ENCODE measurements around the gene FDX2. TPM values are rescaled to one million over a fixed set of nuclear protein-coding genes. Genes with fewer than 3 reads are reported as not detected.

FDX2 gene
- total and polyA plus RNA-seq, 2 experiments from 2014 or later: 28.9 to 70.9 TPM

GRCh38 chr19:10260141-10260584 is 55.7 kb downstream of the FDX2 start:
- Histone ChIP-seq H3K4me3 (no peak overlapping the region), H3K9me3 (ENCODE audit: low read depth) (no peaks in the 10 kb centered on the region), H3K36me3 (peaks cover 16% of the 10 kb centered on the region), H3K27ac (no peak overlapping the region), H3K27me3 (no peaks in the 10 kb centered on the region), H3K4me1 (ENCODE audit: low read depth) (no peaks in the 10 kb centered on the region)
- TF ChIP-seq CTCF (IDR thresholded peaks at IDR 0.05; ENCODE audit: low read depth, low read length): no peak
- no peak for DNase-seq (ENCODE audit: low read depth in 1 of 2, low spot score in 1 of 2)

Other genes starting within 250 kb of the FDX2 start
- 3.4 and 7.8 TPM in 2 replicates for gene SHFL, start 229.7 kb downstream of the FDX2 start, total RNA-seq
- gene SHFL, start 229.7 kb downstream of the FDX2 start, polyA plus RNA-seq: 2.2 and 4.8 TPM in 2 replicates
- 0.51 and 0.88 TPM in 2 replicates for gene ANGPTL6, start 213.3 kb downstream of the FDX2 start, total RNA-seq
- gene ANGPTL6, start 213.3 kb downstream of the FDX2 start, polyA plus RNA-seq: 0.62 and 0.75 TPM in 2 replicates
- 51.0 and 67.3 TPM in 2 replicates for gene PPAN, start 209.7 kb downstream of the FDX2 start, total RNA-seq
- gene PPAN, start 209.7 kb downstream of the FDX2 start, polyA plus RNA-seq: 42.9 and 47.1 TPM in 2 replicates
- gene P2RY11, start 204.3 kb downstream of the FDX2 start, total RNA-seq: 13.7 and 19.4 TPM in 2 replicates
- 13.1 and 14.1 TPM in 2 replicates for gene P2RY11, start 204.3 kb downstream of the FDX2 start, polyA plus RNA-seq
- gene EIF3G, start 196.1 kb downstream of the FDX2 start, total RNA-seq: 353 and 384 TPM in 2 replicates
- gene EIF3G, start 196.1 kb downstream of the FDX2 start, polyA plus RNA-seq: 206 and 223 TPM in 2 replicates
- gene DNMT1, start 121.1 kb downstream of the FDX2 start, total RNA-seq: 78.2 and 100 TPM in 2 replicates
- gene DNMT1, start 121.1 kb downstream of the FDX2 start, polyA plus RNA-seq: 106 TPM in 2 replicates
- gene S1PR2, start 84.7 kb downstream of the FDX2 start, total RNA-seq: 5.7 and 7.7 TPM in 2 replicates
- gene S1PR2, start 84.7 kb downstream of the FDX2 start, polyA plus RNA-seq: 1.8 and 2.1 TPM in 2 replicates
- 119 and 129 TPM in 2 replicates for gene MRPL4, start 63.8 kb downstream of the FDX2 start, total RNA-seq
- gene MRPL4, start 63.8 kb downstream of the FDX2 start, polyA plus RNA-seq: 78.5 and 81.2 TPM in 2 replicates
- gene ICAM1, start 44.9 kb downstream of the FDX2 start, total RNA-seq: 0.18 and 0.57 TPM in 2 replicates
- 0.50 and 0.77 TPM in 2 replicates for gene ICAM1, start 44.9 kb downstream of the FDX2 start, polyA plus RNA-seq
- gene ICAM4, start 29.1 kb downstream of the FDX2 start, total RNA-seq: 21.8 and 23.4 TPM in 2 replicates
- gene ICAM4, start 29.1 kb downstream of the FDX2 start, polyA plus RNA-seq: 19.0 and 24.0 TPM in 2 replicates
- 22.9 and 53.0 TPM in 2 replicates for gene ICAM5, start 26.1 kb downstream of the FDX2 start, total RNA-seq
- gene ICAM5, start 26.1 kb downstream of the FDX2 start, polyA plus RNA-seq: 21.0 and 31.9 TPM in 2 replicates
- gene ZGLP1, start 6.2 kb downstream of the FDX2 start, total RNA-seq: 4.1 and 9.3 TPM in 2 replicates
- 6.2 and 12.2 TPM in 2 replicates for gene ZGLP1, start 6.2 kb downstream of the FDX2 start, polyA plus RNA-seq
- 46.9 and 56.2 TPM in 2 replicates for gene RAVER1, start 17.5 kb upstream of the FDX2 start, total RNA-seq
- gene RAVER1, start 17.5 kb upstream of the FDX2 start, polyA plus RNA-seq: 68.2 and 71.2 TPM in 2 replicates
- gene ICAM3, start 23.6 kb upstream of the FDX2 start, total RNA-seq: 2.9 and 9.0 TPM in 2 replicates
- 8.6 and 12.7 TPM in 2 replicates for gene ICAM3, start 23.6 kb upstream of the FDX2 start, polyA plus RNA-seq
- 126 and 135 TPM in 2 replicates for gene TYK2, start 64.6 kb upstream of the FDX2 start, total RNA-seq
- gene TYK2, start 64.6 kb upstream of the FDX2 start, polyA plus RNA-seq: 142 and 148 TPM in 2 replicates
- gene CDC37, start 87.5 kb upstream of the FDX2 start, total RNA-seq: 240 and 298 TPM in 2 replicates
- 229 and 233 TPM in 2 replicates for gene CDC37, start 87.5 kb upstream of the FDX2 start, polyA plus RNA-seq
- gene PDE4A, start 104.5 kb upstream of the FDX2 start, total RNA-seq: 1.0 and 2.5 TPM in 2 replicates
- 2.4 and 3.4 TPM in 2 replicates for gene PDE4A, start 104.5 kb upstream of the FDX2 start, polyA plus RNA-seq
- gene KEAP1, start 187.3 kb upstream of the FDX2 start, total RNA-seq: 70.5 and 73.6 TPM in 2 replicates
- gene KEAP1, start 187.3 kb upstream of the FDX2 start, polyA plus RNA-seq: 85.5 and 92.5 TPM in 2 replicates
- 0.60 and 0.63 TPM in 2 replicates for gene S1PR5, start 201.4 kb upstream of the FDX2 start, total RNA-seq
- gene S1PR5, start 201.4 kb upstream of the FDX2 start, polyA plus RNA-seq: 0.75 TPM in 1 of 2 replicates, not detected in the other
- gene ATG4D, start 227.9 kb upstream of the FDX2 start, total RNA-seq: 67.0 and 67.3 TPM in 2 replicates
- 69.0 and 74.0 TPM in 2 replicates for gene ATG4D, start 227.9 kb upstream of the FDX2 start, polyA plus RNA-seq
- 15.3 and 28.3 TPM in 2 replicates for gene KRI1, start 250.0 kb upstream of the FDX2 start, total RNA-seq
- 26.1 and 34.9 TPM in 2 replicates for gene KRI1, start 250.0 kb upstream of the FDX2 start, polyA plus RNA-seq

Measured in cardiac muscle cell (in vitro differentiated cells and primary cell).